ENCODE results near the gene MLLT6. TPM values are rescaled to one million over a fixed set of nuclear protein-coding genes. Genes with fewer than 3 reads are reported as not detected.

Gene MLLT6
- total RNA-seq, 1 experiment from 2014 or later = 50.6 TPM

- ATAC-seq = peak; percentile 9; the same call in 1 of the 2 replicates
- H3K36me3 ChIP-seq (ENCODE audit: control insufficient read depth, insufficient read depth, low read length) = no peaks in the 10 kb centered on the region
- in situ Hi-C loops (cut with HindIII; ENCODE audit: low pct_unique_long_range_greater_than_20kb, low sequenced_read_pairs) (no loop called here), intact Hi-C loops (cut with micrococcal nuclease; ENCODE audit: unreplicated experiment) (no loop called here)
- no peak overlapping the region for H3K27ac ChIP-seq (ENCODE audit: low read length)
- H3K27me3 ChIP-seq (ENCODE audit: control insufficient read depth, insufficient read depth, low read length) = no peaks in the 10 kb centered on the region
- DNase-seq (ENCODE audit: low read depth, low spot score) = no peak
- peak overlapping the region; percentile 59 to 62 for H3K4me3 ChIP-seq (ENCODE audit: low read depth in 2 of 2, low read length in 2 of 2)
- BruUV-seq (replicated peaks) = no TSS peak
- POLR2A ChIA-PET = no interaction called here
- CTCF ChIA-PET = interaction anchor here (0.7 kb wide), 1 partner anchor 156 kb away, joined by 6 read pairs; no protein-coding TSS in a partner anchor
- H3K9me3 ChIP-seq (ENCODE audit: control insufficient read depth, insufficient read depth, low read depth, low read length) = no peaks in the 10 kb centered on the region
- TF ChIP-seq REST (IDR thresholded peaks at IDR 0.05; ENCODE audit: insufficient read depth in 1 of 2, low read depth in 2 of 2, low read length in 1 of 2) (no peak), CTCF (IDR thresholded peaks at IDR 0.05) (no peak), SIN3A (IDR thresholded peaks at IDR 0.05; ENCODE audit: borderline replicate concordance, insufficient read depth, low read depth, low read length) (0 out of 2 replicates have a peak, but pooled peaks have one; percentile 4), POLR2AphosphoS5 (IDR thresholded peaks at IDR 0.05; ENCODE audit: low read depth, low read length) (no peak)
- peaks cover 10% of the 10 kb centered on the region for H3K4me1 ChIP-seq (ENCODE audit: control insufficient read depth, insufficient read depth, low read length)
Measured at GRCh38 chr17:38673707-38674013, 31.4 kb upstream of the MLLT6 start.

- POLR2A ChIA-PET = interaction anchor here (0.6 kb wide), 1 partner anchor 70 kb away, joined by 3 read pairs; no protein-coding TSS in a partner anchor
- Histone ChIP-seq H3K4me1 (ENCODE audit: control insufficient read depth, insufficient read depth, low read length) (peaks cover 10% of the 10 kb centered on the region), H3K9me3 (ENCODE audit: control insufficient read depth, insufficient read depth, low read depth, low read length) (no peaks in the 10 kb centered on the region), H3K27me3 (ENCODE audit: control insufficient read depth, insufficient read depth, low read length) (no peaks in the 10 kb centered on the region), H3K4me3 (ENCODE audit: low read depth in 2 of 2, low read length in 2 of 2) (peak overlapping the region; percentile 59 to 62), H3K36me3 (ENCODE audit: control insufficient read depth, insufficient read depth, low read length) (no peaks in the 10 kb centered on the region), H3K27ac (ENCODE audit: low read length) (peak overlapping the region; percentile 73; the same call in 1 of the 2 replicates)
- no peak for DNase-seq (ENCODE audit: low read depth, low spot score)
- TF ChIP-seq CTCF (IDR thresholded peaks at IDR 0.05) = peak; percentile 54
- TF ChIP-seq REST (IDR thresholded peaks at IDR 0.05; ENCODE audit: insufficient read depth in 1 of 2, low read depth in 2 of 2, low read length in 1 of 2) = no peak
- no peak for TF ChIP-seq SIN3A (IDR thresholded peaks at IDR 0.05; ENCODE audit: borderline replicate concordance, insufficient read depth, low read depth, low read length)
- no peak for TF ChIP-seq POLR2AphosphoS5 (IDR thresholded peaks at IDR 0.05; ENCODE audit: low read depth, low read length)
- intact Hi-C loops (cut with micrococcal nuclease; ENCODE audit: unreplicated experiment) (no loop called here), in situ Hi-C loops (cut with HindIII; ENCODE audit: low pct_unique_long_range_greater_than_20kb, low sequenced_read_pairs) (no loop called here)
- BruUV-seq (replicated peaks) = TSS peak; percentile 77
- CTCF ChIA-PET = interaction anchor here (0.7 to 1.1 kb wide), 2 partner anchors 60 to 155 kb away, joined by 6 read pairs; no protein-coding TSS in a partner anchor
- peak; percentile 44 for ATAC-seq
Measured at GRCh38 chr17:38674014-38674748, 30.9 kb upstream of the MLLT6 start.

Measured in Panc1 (cell line).